Superior temporal gyrus (tissue), 1 donor: ENCODE data around the gene SIK3.
A peak's percentile ranks its signal among the peaks of the same experiment; 100 is the strongest.

Source experiments
- DNase-seq: peaks from one replicate; pipeline ENCODE4 v3.0.0-alpha.2; 2016; ENCODE audit errors: extremely low spot score

SIK3 gene

GRCh38 chr11:117110294-117110950, 12.2 kb upstream of the SIK3 start:
- no peak for DNase-seq

DNA sequence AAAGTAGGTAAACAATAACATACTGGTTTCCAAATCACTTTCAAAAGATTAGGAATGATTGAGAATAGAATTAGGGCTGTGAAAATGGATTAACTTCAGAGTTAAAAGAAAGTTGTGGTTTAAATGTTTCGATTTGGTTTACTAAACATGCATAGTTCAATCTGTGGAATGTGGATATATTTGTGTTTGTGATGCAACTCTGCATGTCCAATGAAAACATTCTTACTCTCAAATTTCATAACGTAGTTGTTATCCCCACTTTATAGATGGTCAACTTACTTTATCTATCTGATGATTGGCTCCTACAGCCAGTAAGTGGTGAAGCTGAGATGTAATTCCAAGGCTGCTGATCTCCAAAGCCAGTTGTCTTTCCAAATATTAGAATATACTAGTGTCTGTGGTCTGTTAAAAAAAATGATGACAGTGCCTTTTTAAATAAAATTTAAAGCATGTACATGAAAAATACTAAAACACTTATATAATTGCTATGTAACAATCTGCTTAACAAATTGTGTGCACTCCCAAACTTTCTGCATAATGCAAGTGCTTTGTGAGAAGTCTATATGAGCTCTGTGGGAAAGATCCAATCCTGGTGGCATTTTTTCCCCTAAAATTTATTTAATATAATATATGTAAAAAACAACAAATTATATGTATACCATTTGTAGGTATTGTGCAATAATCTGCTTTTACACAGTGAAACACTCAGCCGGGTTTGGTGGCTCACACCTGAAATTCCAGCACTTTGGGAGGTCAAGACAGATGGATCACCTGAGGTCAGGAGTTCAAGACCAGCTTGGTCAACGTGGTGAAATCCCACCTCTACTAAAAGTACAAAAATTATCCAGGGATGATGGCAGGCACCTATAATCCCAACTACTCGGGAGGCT, 9.7 kb upstream of the SIK3 start:
- DNase-seq: no peak

DNA sequence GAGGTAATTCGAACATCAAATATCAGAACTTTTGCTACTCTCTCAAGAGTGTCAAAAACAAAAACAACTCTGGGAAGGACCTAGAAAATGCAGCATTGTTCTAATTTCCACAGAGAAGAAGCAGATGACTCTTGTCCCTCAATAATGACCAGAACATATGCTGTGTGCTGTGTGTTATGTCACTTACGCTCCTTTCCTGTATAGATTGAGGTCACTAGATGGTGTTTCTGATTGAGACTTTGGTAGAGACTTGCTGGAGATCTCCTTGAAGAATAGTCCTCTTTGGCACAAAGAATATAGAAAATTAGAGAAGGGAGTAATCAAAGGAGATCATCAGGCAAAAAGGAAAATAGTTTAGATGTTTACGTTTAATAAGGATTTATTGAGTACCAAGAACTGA, 2.3 kb upstream of the SIK3 start:
- no peak for DNase-seq

DNA sequence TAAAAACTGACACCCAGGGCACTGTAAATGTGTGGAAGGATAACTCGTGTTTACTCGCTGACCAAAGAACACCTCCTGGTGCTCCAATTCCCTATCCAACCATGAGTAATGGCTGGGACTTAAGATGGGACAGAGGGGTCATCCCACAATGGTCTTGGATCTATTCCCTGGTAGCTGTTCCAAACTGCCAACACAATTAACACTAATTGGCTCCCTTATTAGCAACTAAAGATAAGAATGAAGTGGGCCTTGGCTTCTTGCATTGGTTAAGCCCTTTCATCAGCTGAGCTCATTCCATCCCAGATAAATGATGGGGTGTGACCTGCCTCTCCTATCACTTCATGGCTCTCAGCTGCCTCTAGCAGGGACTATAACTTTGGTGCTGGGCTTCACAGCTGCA, 1.5 kb upstream of the SIK3 start:
- peak; percentile 39 for DNase-seq

DNA sequence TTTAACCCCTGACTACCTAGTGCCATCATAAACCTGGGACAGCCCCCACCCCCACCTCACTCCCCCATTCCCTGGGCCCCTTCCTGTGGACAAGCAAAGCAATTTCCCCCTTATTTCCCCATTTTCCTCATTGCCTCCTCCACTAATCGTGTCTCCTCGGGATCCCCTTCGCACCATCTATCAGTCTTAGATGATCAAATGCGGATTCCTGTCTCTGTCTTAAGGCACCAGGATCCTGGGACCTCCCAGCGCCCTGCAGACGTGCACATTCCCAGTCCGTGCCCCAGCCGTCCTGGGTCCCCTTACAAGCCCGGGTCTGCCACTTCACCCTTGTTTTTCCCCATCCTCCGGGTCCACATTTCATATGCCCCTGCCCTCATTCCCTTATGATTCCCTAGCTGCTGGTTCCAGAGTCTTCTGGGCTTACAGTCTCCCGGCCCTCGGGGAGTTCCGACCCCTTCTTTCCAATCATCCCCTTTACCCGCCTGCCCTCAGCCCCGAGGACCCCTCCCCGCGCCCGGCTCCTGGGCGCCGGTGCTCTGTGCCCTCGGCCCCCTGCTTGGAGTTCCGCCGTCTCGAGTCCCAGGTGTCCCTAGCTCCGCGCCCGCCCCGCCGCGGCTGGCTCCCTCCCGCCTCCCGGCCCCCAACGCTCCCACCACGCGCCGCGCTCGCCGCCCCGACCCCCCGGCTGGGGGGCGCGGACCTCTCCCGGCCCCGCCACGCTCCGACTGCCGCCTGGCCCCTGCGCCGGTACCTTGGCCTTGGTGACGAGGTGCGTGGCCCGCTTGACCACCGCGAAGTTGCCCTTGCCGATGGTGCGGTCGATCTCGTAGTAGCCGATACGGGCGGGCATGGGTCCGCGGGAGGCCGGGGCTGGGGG, 599 bp downstream of the SIK3 start:
- DNase-seq: peak; percentile 73

GRCh38 chr11:117097014-117097388, 1.2 kb downstream of the SIK3 start:
- no peak for DNase-seq

- DNase-seq: peak; percentile 87
These were observed 1.8 kb downstream of the SIK3 start for GRCh38 chr11:117096201-117096991.

DNA sequence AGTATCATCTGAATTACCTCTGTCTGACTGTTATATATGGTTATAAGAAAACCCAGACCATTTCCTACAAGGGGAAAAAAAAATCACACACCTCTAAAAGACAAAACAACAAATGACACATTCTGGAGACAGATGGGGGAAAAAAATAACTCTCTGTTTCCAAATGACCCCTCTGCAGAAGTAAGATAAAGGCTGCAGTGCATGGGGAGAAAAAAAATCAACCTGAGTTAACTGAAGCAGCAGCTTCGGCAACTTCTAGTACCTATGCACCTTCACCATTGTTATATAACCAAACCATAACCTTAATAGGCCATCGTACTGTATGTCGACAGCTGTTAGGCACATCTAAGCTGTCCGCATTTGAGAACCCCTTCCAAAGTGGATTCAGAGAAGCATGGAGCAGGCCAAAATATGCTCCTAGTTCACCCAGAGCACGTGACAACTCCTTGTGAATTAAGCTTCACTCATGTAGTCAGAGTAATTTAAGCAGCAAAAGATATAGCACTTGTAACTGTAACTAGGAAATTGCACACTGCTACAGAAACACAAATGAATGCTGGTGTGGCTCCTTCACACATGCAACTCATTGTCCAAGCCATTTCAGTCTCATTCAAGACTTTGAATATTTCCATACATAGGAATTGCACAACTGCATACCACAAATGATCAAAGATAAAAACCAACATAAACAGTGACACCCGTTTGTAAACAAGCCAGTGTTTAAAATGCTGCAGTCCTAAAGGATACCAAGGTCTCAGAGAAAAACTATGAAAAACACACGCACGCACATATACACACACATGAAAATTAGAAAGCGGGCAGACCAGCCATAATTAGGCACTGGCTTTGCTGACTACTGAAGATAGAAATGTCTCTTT, 2.7 kb downstream of the SIK3 start:
- DNase-seq: peak; percentile 79

- DNase-seq: peak; percentile 81
These were observed 3.5 kb downstream of the SIK3 start for GRCh38 chr11:117094776-117095175.

- peak; percentile 52 for DNase-seq
These were observed 5.2 kb downstream of the SIK3 start for GRCh38 chr11:117092951-117093590.

GRCh38 chr11:117091753-117092477, 6.3 kb downstream of the SIK3 start:
- DNase-seq: no peak

GRCh38 chr11:117090111-117090706, 8.0 kb downstream of the SIK3 start:
- DNase-seq: no peak

GRCh38 chr11:117089685-117090084, 8.5 kb downstream of the SIK3 start:
- DNase-seq: peak; percentile 23

DNA sequence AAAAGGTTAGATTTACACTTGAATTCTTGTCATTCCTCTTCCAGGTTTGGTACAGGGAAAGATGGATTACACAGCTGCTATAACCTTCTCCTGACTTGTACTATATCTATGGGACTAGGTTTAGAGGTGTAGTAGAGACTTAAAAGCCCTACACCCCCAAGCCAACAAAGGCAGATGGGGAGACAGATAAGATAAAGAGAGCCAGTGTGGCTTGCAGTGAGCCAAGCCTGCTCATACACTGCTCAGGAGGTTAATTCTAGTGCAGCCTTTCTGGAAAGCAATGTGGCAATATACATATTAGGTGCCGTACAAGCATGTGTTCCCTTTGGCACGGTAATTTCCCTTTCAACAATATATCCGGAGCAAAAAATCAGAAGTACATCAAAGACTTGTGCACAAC, 10.8 kb downstream of the SIK3 start:
- peak; percentile 13 for DNase-seq

DNA sequence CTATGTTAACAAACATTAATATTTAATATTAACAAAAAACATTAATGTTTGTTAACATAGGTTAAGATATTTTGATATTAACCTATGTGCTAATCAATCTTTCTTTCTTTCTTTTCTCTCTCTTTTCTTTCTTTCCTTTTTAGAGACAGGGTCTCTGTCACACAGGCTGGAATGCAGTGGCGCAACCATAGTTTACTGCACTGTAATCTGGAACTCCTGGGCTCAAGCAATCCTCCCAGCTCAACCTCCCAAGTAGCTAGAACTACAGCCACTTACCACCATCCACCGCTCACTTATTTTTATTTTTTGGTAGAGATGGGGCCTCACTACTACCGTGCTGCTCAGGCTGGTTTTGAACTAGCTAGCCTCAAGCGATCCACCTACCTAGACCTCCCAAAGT, 13.2 kb downstream of the SIK3 start:
- DNase-seq: no peak

- peak; percentile 90 for DNase-seq
These were observed 15.0 kb downstream of the SIK3 start for GRCh38 chr11:117083011-117083935.

- peak; percentile 27 for DNase-seq
These were observed 16.3 kb downstream of the SIK3 start for GRCh38 chr11:117081908-117082307.

GRCh38 chr11:117080370-117080769, 17.9 kb downstream of the SIK3 start:
- DNase-seq: no peak
